OCI-LY3 (cell line): ENCODE measurements around the gene SCAF8.
A peak's percentile ranks its signal among the peaks of the same experiment; 100 is the strongest.

ENCODE experiments used
- H2AFZ ChIP-seq: fragments of 200-600, 300-600 bp; shearing (Covaris generic); 2 replicates; pipeline ENCODE4 v1.6.0; 2014; ENCODE audit warnings: antibody characterized with exemption, low read depth, low read length
- H3K27ac ChIP-seq: fragments of 200-600, 300-600 bp; sonication (generic); 2 replicates; pipeline ENCODE4 v1.5.1; 2014; ENCODE audit warnings: mild to moderate bottlenecking, low read length, moderate library complexity, mixed read lengths
- H3K27me3 ChIP-seq: fragments of 200-600, 300-600 bp; sonication (generic); 2 replicates; pipeline ENCODE4 v1.6.1; 2014; ENCODE audit warnings: low read depth, low read length, mixed read lengths
- H3K36me3 ChIP-seq: fragments of 200-600, 300-600 bp; sonication (generic); replicated peaks from 2 replicates; pipeline ENCODE3; 2014; ENCODE audit warnings: low read depth, low read length, mixed read lengths
- H3K4me1 ChIP-seq: fragments of 300-600, 200-600 bp; sonication (generic); 2 replicates; pipeline ENCODE4 v1.6.1; 2014; ENCODE audit warnings: low read length, mixed read lengths
- H3K4me2 ChIP-seq: fragments of 200-600, 300-600 bp; sonication (generic); 2 replicates; pipeline ENCODE4 v1.6.1; 2014; ENCODE audit warnings: low read length, mixed read lengths
- H3K4me3 ChIP-seq: fragments of 300-600, 200-600 bp; sonication (generic); 2 replicates; pipeline ENCODE4 v1.5.1; 2014; ENCODE audit warnings: antibody characterized with exemption, mild to moderate bottlenecking, low read length, moderate library complexity
- H3K79me2 ChIP-seq: fragments of 300-600, 200-600 bp; shearing (Covaris generic); 2 replicates; pipeline ENCODE4 v1.6.1; 2014; ENCODE audit warnings: mild to moderate bottlenecking, low read length, mixed read lengths
- H3K9ac ChIP-seq: fragments of 300-600, 200-600 bp; shearing (Covaris generic); 2 replicates; pipeline ENCODE4 v1.6.0; 2014; ENCODE audit warnings: mild to moderate bottlenecking, low read length, moderate library complexity
- H3K9me3 ChIP-seq: fragments of 200-600, 300-600 bp; shearing (Covaris generic); 2 replicates; pipeline ENCODE4 v1.6.1; 2014; ENCODE audit warnings: low read length, mixed read lengths; ENCODE audit not compliant: insufficient read depth
- H4K20me1 ChIP-seq: fragments of 200-600, 300-600 bp; sonication (generic); 2 replicates; pipeline ENCODE4 v1.6.1; 2016; ENCODE audit warnings: low read length, mixed read lengths; ENCODE audit not compliant: insufficient read depth
- CTCF ChIP-seq: fragments of 200-600, 300-600 bp; sonication (generic); IDR thresholded peaks from 2 replicates; pipeline ENCODE4 v1.5.1; 2014; ENCODE audit warnings: antibody characterized with exemption, low read length, low read depth
- EZH2phosphoT487 ChIP-seq: fragments of 200-600 bp; shearing (Covaris generic); IDR thresholded peaks from 2 replicates; pipeline ENCODE4 v1.6.1; 2018; ENCODE audit warnings: antibody characterized with exemption, mixed run types, low read depth

Gene SCAF8

GRCh38 chr6:154733183-154733625, at the start of gene SCAF8:
Gene SCAF8 (plus strand): TSS chr6:154733416. CDS start chr6:154733901, 485 bp downstream.
- Histone ChIP-seq H3K79me2 (peaks cover 47% of the 10 kb centered on the region), H2AFZ (peak within 1 kb of the TSS; percentile 100), H3K9me3 (no peaks in the 10 kb centered on the region), H3K27ac (peak within 1 kb of the TSS; percentile 76), H4K20me1 (peaks cover 39% of the 10 kb centered on the region), H3K27me3 (no peaks in the 10 kb centered on the region), H3K4me1 (peaks cover 20% of the 10 kb centered on the region), H3K4me3 (peak within 1 kb of the TSS; percentile 88), H3K9ac (peak within 1 kb of the TSS; percentile 98), H3K36me3 (no peaks in the 10 kb centered on the region), H3K4me2 (peak within 1 kb of the TSS; percentile 91)
- peak; percentile 52 for TF ChIP-seq CTCF
- TF ChIP-seq EZH2phosphoT487: no peak

GRCh38 chr6:154683756-154684523, 49.3 kb upstream of the SCAF8 start:
- H3K79me2 ChIP-seq: no peaks in the 10 kb centered on the region
- peak overlapping the region; percentile 82 for H3K27ac ChIP-seq
- no peaks in the 10 kb centered on the region for H4K20me1 ChIP-seq
- H3K27me3 ChIP-seq: no peaks in the 10 kb centered on the region
- H3K9ac ChIP-seq: peak overlapping the region; percentile 49
- H3K36me3 ChIP-seq: no peaks in the 10 kb centered on the region
- peak overlapping the region; percentile 40 for H3K4me3 ChIP-seq
- peak overlapping the region; percentile 67 for H3K4me2 ChIP-seq
- H3K9me3 ChIP-seq: no peaks in the 10 kb centered on the region
- peak overlapping the region; percentile 5; the same call in 1 of the 2 replicates for H2AFZ ChIP-seq
- H3K4me1 ChIP-seq: peaks cover 18% of the 10 kb centered on the region
- TF ChIP-seq EZH2phosphoT487: no peak
- TF ChIP-seq CTCF: no peak

- Histone ChIP-seq H3K27ac (no peak overlapping the region), H3K79me2 (no peaks in the 10 kb centered on the region), H3K9ac (no peak overlapping the region), H3K27me3 (no peaks in the 10 kb centered on the region), H3K4me1 (peaks cover 26% of the 10 kb centered on the region), H2AFZ (no peak overlapping the region), H3K4me2 (no peak overlapping the region), H3K36me3 (no peaks in the 10 kb centered on the region), H3K9me3 (no peaks in the 10 kb centered on the region), H4K20me1 (no peaks in the 10 kb centered on the region), H3K4me3 (no peak overlapping the region)
- no peak for TF ChIP-seq CTCF
- TF ChIP-seq EZH2phosphoT487: no peak
Observed at GRCh38 chr6:154686162-154686561, 47.1 kb upstream of the SCAF8 start.

GRCh38 chr6:154689493-154690255, 43.5 kb upstream of the SCAF8 start:
- no peaks in the 10 kb centered on the region for H3K9me3 ChIP-seq
- H3K27ac ChIP-seq: no peak overlapping the region
- H2AFZ ChIP-seq: no peak overlapping the region
- no peaks in the 10 kb centered on the region for H3K36me3 ChIP-seq
- H3K9ac ChIP-seq: no peak overlapping the region
- H3K27me3 ChIP-seq: no peaks in the 10 kb centered on the region
- TF ChIP-seq CTCF: no peak
- TF ChIP-seq EZH2phosphoT487: no peak
- no peak overlapping the region for H3K4me3 ChIP-seq
- H4K20me1 ChIP-seq: no peaks in the 10 kb centered on the region
- no peak overlapping the region for H3K4me2 ChIP-seq
- no peaks in the 10 kb centered on the region for H3K79me2 ChIP-seq
- H3K4me1 ChIP-seq: peaks cover 10% of the 10 kb centered on the region
